Measurements from ENCODE around the gene SKIC8. TPM values are rescaled to one million over a fixed set of nuclear protein-coding genes. Genes with fewer than 3 reads are reported as not detected.

The SKIC8 gene
- total and polyA plus RNA-seq, 9 donors = 50.2 to 65.0 (median 54.9) TPM

DNA sequence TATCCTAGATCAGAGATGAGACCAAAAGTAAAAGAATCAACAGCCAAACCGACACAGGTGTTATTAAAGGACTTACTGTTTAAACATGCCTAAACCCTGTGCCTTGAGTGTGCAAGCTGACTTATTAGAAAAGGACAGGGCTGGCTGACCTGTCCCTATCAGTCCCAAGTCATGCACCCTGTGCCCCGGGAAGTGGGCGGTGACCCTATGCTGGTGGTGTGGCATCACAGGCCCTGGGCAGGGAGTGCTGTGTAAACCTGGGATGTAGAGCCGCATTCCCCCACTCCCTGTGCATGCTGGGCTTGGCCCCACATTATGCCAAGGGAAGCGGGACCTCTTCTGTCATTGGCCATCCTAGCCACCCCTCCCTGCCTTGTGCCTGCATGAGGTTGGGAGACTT is 24.4 kb downstream of the SKIC8 start:
- H3K27me3 ChIP-seq (ENCODE audit: control insufficient read depth, insufficient read depth, low read length) = no peaks in the 10 kb centered on the region
- no peak overlapping the region for H3K27ac ChIP-seq (ENCODE audit: low read length)
- no peak for DNase-seq
- peaks cover 8% of the 10 kb centered on the region for H3K4me1 ChIP-seq (ENCODE audit: control insufficient read depth, insufficient read depth, low read length)
- no peak overlapping the region for H3K4me3 ChIP-seq (ENCODE audit: low read length)
- H3K36me3 ChIP-seq (ENCODE audit: control insufficient read depth, insufficient read depth, low read length) = peaks cover 46% of the 10 kb centered on the region
- H3K9me3 ChIP-seq (replicated peaks; ENCODE audit: control insufficient read depth, low read depth, low read length) = no peaks in the 10 kb centered on the region
- no CpG with 5 or more reads among the region's 5 CpGs for WGBS (ENCODE audit: insufficient coverage)

DNA sequence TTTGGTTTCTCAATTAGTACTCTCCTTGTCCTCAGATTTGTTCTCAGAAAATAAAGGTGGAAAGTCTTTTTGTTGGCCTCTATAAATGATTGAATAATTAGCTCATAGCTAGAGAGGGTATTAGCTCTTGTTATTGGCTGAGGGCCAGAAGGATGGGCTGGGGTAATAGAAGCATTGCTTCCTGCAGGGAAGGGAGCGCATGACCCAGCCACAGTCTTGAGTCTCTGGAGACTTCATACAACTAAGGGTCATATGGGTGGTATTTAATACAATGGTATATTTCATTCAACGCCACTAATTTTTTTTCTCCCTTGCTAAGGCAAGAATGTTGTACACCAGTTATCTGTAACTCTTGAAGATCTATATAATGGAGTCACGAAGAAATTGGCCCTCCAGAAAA is 26.6 kb downstream of the SKIC8 start:
- Histone ChIP-seq H3K36me3 (ENCODE audit: control insufficient read depth, insufficient read depth, low read length) (peaks cover 30% of the 10 kb centered on the region), H3K4me3 (ENCODE audit: low read length) (no peak overlapping the region), H3K9me3 (replicated peaks; ENCODE audit: control insufficient read depth, low read depth, low read length) (no peaks in the 10 kb centered on the region), H3K4me1 (ENCODE audit: control insufficient read depth, insufficient read depth, low read length) (peaks cover 14% of the 10 kb centered on the region), H3K27me3 (ENCODE audit: control insufficient read depth, insufficient read depth, low read length) (no peaks in the 10 kb centered on the region), H3K27ac (ENCODE audit: low read length) (no peak overlapping the region)
- no peak for DNase-seq
- WGBS (ENCODE audit: insufficient coverage) = 100% methylated on average over 1 of the region's 3 CpGs

- WGBS (ENCODE audit: insufficient coverage) = 80% methylated on average over 1 of the region's 2 CpGs
- no peak overlapping the region for H3K27ac ChIP-seq (ENCODE audit: low read length)
- H3K4me3 ChIP-seq (ENCODE audit: low read length) = no peak overlapping the region
- H3K4me1 ChIP-seq (ENCODE audit: control insufficient read depth, insufficient read depth, low read length) = peaks cover 12% of the 10 kb centered on the region
- no peaks in the 10 kb centered on the region for H3K27me3 ChIP-seq (ENCODE audit: control insufficient read depth, insufficient read depth, low read length)
- no peaks in the 10 kb centered on the region for H3K9me3 ChIP-seq (replicated peaks; ENCODE audit: control insufficient read depth, low read depth, low read length)
- DNase-seq = no peak
- peaks cover 26% of the 10 kb centered on the region for H3K36me3 ChIP-seq (ENCODE audit: control insufficient read depth, insufficient read depth, low read length)
Observed at GRCh38 chr15:78272316-78272715, 27.1 kb downstream of the SKIC8 start.

DNA sequence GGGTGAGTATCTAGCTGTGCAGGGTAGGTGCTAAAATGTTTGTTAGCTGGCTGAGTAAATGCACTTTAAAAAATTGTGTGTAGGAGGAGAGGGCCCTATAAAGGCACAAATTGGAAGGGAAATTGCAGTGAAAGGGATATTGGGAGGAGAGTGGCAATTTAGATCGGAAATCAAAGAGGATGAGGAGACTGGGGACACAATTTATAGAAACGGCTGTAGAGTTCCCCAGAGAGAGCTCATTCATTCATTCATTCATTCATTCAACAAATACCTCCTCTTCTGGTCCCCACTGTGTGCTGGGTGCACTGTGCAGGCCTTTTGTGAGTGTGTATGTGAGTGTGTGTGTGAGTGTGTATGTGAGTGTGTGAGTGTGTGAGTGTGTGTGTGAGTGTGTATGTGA is 32.6 kb downstream of the SKIC8 start:
- Histone ChIP-seq H3K4me1 (ENCODE audit: control insufficient read depth, insufficient read depth, low read length) (peaks cover 16% of the 10 kb centered on the region), H3K27me3 (ENCODE audit: control insufficient read depth, insufficient read depth, low read length) (no peaks in the 10 kb centered on the region), H3K27ac (ENCODE audit: low read length) (peak overlapping the region; percentile 84), H3K36me3 (ENCODE audit: control insufficient read depth, insufficient read depth, low read length) (peaks cover 4% of the 10 kb centered on the region), H3K4me3 (ENCODE audit: low read length) (peak overlapping the region; percentile 3), H3K9me3 (replicated peaks; ENCODE audit: control insufficient read depth, low read depth, low read length) (no peaks in the 10 kb centered on the region)
- WGBS (ENCODE audit: insufficient coverage) = no CpG with 5 or more reads among the region's 2 CpGs
- no peak for DNase-seq

DNA sequence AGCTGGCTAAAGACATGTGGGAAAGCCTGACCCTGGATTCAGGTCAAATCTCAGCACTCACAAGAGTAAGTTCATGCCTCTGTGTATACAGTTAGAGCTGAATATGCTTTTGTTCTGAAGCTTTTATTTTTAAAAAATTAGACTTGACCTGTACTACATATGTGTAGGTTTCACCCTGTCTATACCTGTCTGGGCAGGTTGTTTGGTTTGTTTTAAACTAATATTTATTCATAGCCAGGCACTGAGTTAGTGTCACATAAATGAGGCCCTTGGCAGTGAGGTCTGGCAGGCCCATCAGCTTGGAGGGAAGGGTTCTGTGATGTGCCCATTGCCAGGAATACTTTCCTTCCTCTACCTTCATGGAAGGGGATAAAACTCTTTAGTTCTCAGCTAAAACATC is 33.2 kb downstream of the SKIC8 start:
- H3K4me3 ChIP-seq (ENCODE audit: low read length) = peak overlapping the region; percentile 3

DNA sequence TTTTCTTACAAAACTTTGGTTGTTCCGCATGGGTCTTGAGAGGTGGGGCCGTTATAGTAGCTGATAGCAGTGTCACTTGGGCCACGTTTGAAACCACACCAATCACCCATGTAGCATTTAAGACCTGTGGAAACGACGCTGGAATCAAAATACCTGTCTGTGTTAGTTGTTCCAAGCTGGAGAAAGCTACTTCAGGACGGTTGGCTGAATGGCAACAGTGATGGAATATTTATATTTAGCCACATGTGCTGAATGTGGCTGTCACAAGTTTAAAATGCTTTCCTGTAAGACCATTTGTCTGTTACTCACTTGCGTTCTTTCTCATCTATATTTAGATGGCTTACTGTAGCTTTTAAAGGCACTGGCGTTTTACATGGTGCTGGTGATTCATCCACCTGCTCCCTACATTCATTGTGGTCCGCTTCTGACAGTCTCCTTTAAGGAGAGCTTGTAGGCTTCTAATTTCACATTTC is 33.6 kb downstream of the SKIC8 start:
- peak; percentile 84 for DNase-seq
- peak overlapping the region; percentile 90 for H3K27ac ChIP-seq (ENCODE audit: low read length)
- 50% methylated on average over 2 of the region's 9 CpGs for WGBS (ENCODE audit: insufficient coverage)

More for the DNA sequence above, 33.2 kb downstream of the SKIC8 start:
- Histone ChIP-seq H3K27ac (ENCODE audit: low read length) (peak overlapping the region; percentile 84), H3K36me3 (ENCODE audit: control insufficient read depth, insufficient read depth, low read length) (peaks cover 4% of the 10 kb centered on the region), H3K4me1 (ENCODE audit: control insufficient read depth, insufficient read depth, low read length) (peaks cover 16% of the 10 kb centered on the region), H3K9me3 (replicated peaks; ENCODE audit: control insufficient read depth, low read depth, low read length) (no peaks in the 10 kb centered on the region), H3K27me3 (ENCODE audit: control insufficient read depth, insufficient read depth, low read length) (no peaks in the 10 kb centered on the region)
- DNase-seq = no peak

GRCh38 chr15:78265137-78265460 is 34.3 kb downstream of the SKIC8 start:
- 53% methylated on average over 7 of the region's 12 CpGs for whole genome bisulfite sequencing (ENCODE audit: insufficient coverage)
- H3K4me3 ChIP-seq (ENCODE audit: low read length) = peak overlapping the region; percentile 77
- no peaks in the 10 kb centered on the region for H3K27me3 ChIP-seq (ENCODE audit: control insufficient read depth, insufficient read depth, low read length)

More for the DNA sequence above, 33.6 kb downstream of the SKIC8 start:
- no peaks in the 10 kb centered on the region for H3K9me3 ChIP-seq (replicated peaks; ENCODE audit: control insufficient read depth, low read depth, low read length)
- H3K27me3 ChIP-seq (ENCODE audit: control insufficient read depth, insufficient read depth, low read length) = no peaks in the 10 kb centered on the region
- peak overlapping the region; percentile 77 for H3K4me3 ChIP-seq (ENCODE audit: low read length)
- peaks cover 17% of the 10 kb centered on the region for H3K4me1 ChIP-seq (ENCODE audit: control insufficient read depth, insufficient read depth, low read length)
- peaks cover 4% of the 10 kb centered on the region for H3K36me3 ChIP-seq (ENCODE audit: control insufficient read depth, insufficient read depth, low read length)

GRCh38 chr15:78264304-78265136 is 34.9 kb downstream of the SKIC8 start, which contains the start of gene DNAJA4:
TSS of gene DNAJA4 (plus strand) at chr15:78264562. CDS start at chr15:78264764, 202 bp downstream.
- Histone ChIP-seq H3K27ac (ENCODE audit: low read length) (peak within 1 kb of the TSS; percentile 90), H3K36me3 (ENCODE audit: control insufficient read depth, insufficient read depth, low read length) (no peaks in the 10 kb centered on the region), H3K4me3 (ENCODE audit: low read length) (peak within 1 kb of the TSS; percentile 77), H3K4me1 (ENCODE audit: control insufficient read depth, insufficient read depth, low read length) (peaks cover 17% of the 10 kb centered on the region), H3K9me3 (replicated peaks; ENCODE audit: control insufficient read depth, low read depth, low read length) (no peaks in the 10 kb centered on the region), H3K27me3 (ENCODE audit: control insufficient read depth, insufficient read depth, low read length) (no peaks in the 10 kb centered on the region)
- WGBS (ENCODE audit: insufficient coverage) = 2% methylated on average over 104 of the region's 107 CpGs
- peak; percentile 79 for DNase-seq

More at GRCh38 chr15:78265137-78265460, 34.3 kb downstream of the SKIC8 start:
- Histone ChIP-seq H3K9me3 (replicated peaks; ENCODE audit: control insufficient read depth, low read depth, low read length) (no peaks in the 10 kb centered on the region), H3K4me1 (ENCODE audit: control insufficient read depth, insufficient read depth, low read length) (peaks cover 17% of the 10 kb centered on the region), H3K36me3 (ENCODE audit: control insufficient read depth, insufficient read depth, low read length) (no peaks in the 10 kb centered on the region), H3K27ac (ENCODE audit: low read length) (peak overlapping the region; percentile 90)
- no peak for DNase-seq

GRCh38 chr15:78263907-78264303 is 35.5 kb downstream of the SKIC8 start:
- Histone ChIP-seq H3K9me3 (replicated peaks; ENCODE audit: control insufficient read depth, low read depth, low read length) (no peaks in the 10 kb centered on the region), H3K4me1 (ENCODE audit: control insufficient read depth, insufficient read depth, low read length) (peaks cover 16% of the 10 kb centered on the region), H3K27me3 (ENCODE audit: control insufficient read depth, insufficient read depth, low read length) (no peaks in the 10 kb centered on the region), H3K27ac (ENCODE audit: low read length) (no peak overlapping the region), H3K4me3 (ENCODE audit: low read length) (peak overlapping the region; percentile 77), H3K36me3 (ENCODE audit: control insufficient read depth, insufficient read depth, low read length) (no peaks in the 10 kb centered on the region)
- WGBS (ENCODE audit: insufficient coverage) = 51% methylated on average over 12 of the region's 23 CpGs
- DNase-seq = no peak

- Histone ChIP-seq H3K36me3 (ENCODE audit: control insufficient read depth, insufficient read depth, low read length) (no peaks in the 10 kb centered on the region), H3K4me1 (ENCODE audit: control insufficient read depth, insufficient read depth, low read length) (peaks cover 11% of the 10 kb centered on the region), H3K4me3 (ENCODE audit: low read length) (no peak overlapping the region), H3K9me3 (replicated peaks; ENCODE audit: control insufficient read depth, low read depth, low read length) (no peaks in the 10 kb centered on the region), H3K27ac (ENCODE audit: low read length) (no peak overlapping the region), H3K27me3 (ENCODE audit: control insufficient read depth, insufficient read depth, low read length) (no peaks in the 10 kb centered on the region)
- no peak for DNase-seq
- WGBS (ENCODE audit: insufficient coverage) = 87% methylated on average over 6 of the region's 7 CpGs
Observed at GRCh38 chr15:78263351-78263781, 36.0 kb downstream of the SKIC8 start.
